GM21367 (cell line): ENCODE data around the gene RNF182.
"Not testable (repeated sequence)": the region's sequence is repeated elsewhere in the genome, so short reads cannot be mapped to it uniquely, and the experiment has no call there.

Source experiments
- ATAC-seq: cut with Tn5 transposase; IDR thresholded peaks from one replicate; pipeline ENCODE4 v1.9.1; 2021; ENCODE audit not compliant: unreplicated experiment

RNF182 gene

DNA sequence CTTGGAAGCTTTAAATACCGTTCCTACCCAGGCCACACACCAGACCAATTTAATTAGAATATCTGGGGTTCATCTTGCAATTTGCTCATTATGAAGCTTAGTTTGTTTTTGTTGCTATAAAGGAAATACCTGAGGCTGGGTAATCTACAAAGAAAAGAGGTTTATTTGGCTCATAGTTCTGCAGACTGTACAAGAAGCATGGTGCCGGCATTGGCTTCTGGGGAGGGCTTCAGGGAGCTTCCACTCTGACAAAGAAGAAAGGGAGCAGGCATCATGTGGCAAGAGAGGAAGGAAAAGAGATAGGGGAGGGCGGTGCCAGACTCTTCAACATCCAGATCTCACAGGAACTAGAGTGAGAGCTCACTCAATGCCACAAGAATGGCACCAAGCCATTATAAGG is 73.6 kb downstream of the RNF182 start:
- ATAC-seq: no peak

DNA sequence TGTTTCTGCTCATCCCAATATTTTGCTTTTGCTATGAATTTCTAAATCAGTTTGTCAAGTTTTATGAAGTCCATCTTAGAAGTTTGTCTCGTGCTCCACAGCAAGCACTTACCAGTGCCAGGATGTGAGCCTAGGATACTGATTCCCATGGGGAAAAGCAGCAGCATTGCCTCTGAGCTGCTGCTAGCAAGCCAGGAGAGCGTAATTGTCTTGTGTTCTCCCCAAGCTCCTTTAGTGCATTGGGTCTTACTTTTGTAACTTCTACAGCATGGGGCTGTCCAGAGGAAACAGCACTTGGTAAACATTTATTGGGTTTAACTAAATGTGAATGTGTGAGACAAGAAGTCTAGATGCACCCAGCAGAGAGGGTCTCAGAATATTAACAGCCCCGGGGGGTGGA is 76.1 kb downstream of the RNF182 start:
- no peak for ATAC-seq

DNA sequence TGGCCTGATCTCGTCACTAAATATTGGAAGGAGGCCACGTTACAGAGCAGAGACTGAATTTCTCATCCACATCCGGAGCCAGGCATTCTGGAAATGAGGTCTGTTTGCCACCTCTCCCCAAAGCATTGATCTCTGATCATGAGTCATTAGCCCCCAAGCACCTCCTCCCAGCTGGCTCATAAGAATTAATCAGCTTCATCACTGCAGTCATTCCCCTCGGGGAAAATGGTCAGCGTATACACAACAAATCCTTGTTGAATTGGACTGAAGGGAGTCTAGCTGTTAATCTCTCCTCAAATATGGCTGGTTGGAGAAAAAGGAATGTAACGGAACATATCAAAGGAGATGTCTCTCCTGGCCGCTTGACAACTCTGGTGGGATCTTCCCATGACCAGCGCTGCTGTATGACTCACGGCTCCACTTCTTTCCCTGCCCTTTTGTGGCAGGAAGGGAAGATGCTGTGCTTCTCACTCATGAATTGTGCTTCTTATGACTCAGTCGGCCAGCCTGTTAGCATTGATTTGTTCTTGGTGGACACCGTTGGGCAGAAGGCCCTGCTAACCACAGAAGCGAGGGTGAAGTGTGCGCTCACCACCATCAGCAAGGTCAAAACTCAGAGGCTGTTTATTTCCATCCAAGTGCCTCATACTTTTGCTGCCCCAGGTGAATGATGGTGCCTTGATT is 76.7 kb downstream of the RNF182 start:
- no peak for ATAC-seq

DNA sequence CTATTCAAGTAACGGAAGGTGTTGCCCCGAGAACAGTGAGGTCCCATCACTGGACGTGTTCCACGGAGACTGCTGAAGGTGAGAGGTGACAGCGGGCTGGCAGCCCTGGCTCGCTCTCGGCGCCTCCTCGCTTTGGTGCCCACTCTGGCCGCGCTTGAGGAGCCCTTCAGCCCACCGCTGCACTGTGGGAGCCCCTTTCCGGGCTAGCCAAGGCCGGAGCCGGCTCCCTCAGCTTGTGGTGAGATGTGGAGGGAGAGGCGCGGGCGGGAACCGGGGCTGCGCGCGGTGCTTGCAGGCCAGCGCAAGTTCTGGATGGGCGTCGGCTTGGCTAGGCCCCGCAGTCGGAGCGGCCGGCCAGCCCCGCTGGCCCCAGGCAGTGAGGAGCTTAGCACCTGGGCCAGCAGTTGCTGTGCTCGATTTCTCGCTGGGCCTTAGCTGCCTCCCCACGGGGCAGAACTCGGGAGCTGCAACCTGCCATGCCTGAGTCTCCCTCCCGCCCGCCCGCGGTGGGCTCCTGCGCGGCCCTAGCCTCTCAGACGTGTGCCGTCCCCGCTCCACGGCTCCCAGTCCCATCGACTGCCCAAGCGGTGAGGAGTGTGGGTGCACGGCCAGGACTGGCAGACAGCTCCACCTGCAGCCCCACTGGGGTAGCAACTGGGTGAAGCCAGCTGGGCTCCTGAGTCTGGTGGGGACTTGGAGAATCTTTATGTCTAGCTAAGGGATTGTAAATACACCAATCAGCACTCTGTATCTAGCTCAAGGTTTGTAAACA is 77.6 kb downstream of the RNF182 start:
- no peak for ATAC-seq

DNA sequence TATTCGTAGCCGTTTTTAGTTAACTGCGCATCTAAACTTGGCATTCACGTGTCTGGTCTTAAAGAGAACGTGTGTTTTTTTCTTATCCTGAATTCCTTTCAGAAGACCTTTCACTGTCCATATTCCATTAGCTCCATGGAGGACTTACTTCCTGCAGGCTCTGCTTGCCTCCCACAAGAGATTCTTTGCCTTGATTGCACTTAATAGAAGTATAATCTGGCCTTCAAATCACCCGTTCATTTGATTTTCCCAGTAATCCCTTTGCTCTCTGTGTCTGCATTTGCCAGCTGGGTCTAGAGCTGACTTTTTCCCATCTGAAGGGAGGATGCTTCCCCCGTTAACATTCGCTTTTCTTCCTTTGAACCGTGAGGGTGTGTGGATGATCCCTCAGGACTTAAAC is 79.5 kb downstream of the RNF182 start:
- ATAC-seq: no peak

DNA sequence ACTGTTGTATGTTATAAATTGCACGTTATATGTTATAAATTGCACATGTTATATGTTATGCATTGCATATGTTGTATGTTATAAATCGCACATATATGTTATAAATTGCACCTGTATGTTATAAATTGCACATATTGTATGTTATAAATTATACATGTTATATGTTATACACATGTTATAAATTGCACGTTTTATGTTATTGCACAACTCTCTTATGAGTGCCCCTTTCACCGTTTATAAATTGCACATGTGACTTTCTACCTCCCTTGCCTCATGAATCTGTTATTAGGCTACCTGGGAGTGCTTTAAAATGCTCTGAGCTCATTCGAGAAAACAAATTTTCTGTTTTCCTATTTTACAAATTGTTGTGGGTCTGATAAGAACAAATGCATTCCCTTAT is 84.1 kb downstream of the RNF182 start:
- no peak for ATAC-seq

DNA sequence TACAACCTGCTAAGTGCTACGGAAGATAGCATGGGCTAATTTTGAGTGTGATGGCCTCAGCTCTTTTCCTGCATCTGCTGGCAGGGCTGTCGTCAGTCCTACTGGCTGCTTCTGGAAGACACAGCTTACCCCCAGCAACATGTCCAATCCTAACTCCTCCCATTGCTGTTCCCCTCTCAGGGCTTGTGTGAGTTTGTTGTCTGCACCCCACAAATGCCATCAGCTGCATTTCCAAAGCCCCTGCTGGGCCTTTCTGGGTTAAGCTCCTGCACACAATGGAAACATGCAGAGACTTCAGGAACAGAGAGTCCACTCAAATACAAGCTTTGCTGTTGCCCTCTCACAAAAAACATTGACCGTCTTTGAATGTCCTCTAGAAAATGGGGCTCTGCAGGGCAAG is 84.7 kb downstream of the RNF182 start:
- ATAC-seq: no peak

DNA sequence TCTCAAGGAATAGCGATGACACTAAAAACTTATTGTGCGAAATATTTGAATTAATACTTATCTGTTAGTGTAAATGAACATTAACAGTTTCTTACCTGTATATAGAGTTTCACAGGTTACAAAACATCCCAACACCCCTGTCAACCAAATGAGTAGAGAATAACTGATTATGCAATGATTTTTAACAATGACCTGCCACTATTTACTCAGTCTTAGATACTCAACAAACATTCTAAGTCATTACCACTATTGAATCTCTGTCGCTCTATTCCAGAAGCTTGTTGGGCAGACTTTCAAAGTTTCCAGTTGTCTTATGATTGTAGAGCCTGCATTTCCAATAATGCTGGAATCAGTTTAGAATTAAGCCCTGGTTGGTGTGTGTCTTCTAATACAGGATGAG is 85.5 kb downstream of the RNF182 start:
- no peak for ATAC-seq

DNA sequence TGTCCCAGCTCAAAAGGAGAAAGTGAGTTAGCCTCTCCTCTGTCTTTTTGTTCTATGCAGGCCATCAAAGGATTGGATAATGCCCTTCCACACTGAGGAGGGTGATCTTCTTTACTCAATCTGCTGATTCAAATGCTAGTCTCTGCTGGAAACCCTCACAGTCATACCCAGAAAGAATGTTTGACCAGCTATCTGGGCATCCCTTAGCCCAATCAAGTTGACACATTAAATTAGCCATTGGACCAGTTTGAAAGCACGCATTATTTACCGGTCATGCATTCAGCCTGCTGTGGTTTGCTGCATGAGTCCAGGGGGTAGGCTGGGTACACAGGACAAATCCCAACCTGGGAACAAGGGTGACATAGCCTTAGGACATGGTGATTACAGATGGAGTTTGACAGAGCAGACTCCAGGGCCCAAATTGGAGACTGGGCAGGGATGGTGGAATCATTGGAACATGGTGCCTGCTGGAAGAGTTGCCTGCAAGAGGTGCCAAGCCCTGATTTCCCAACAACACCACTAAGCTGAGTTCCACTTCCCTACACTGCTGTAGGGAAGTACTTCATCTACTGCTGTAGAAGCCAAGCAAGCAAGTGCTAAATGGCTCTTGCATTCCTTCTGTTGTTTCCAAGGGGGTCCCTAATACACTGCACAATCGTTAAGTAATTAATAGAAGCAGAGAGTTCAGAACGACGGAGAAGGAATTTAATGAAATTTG is 87.7 kb downstream of the RNF182 start:
- ATAC-seq: no peak

DNA sequence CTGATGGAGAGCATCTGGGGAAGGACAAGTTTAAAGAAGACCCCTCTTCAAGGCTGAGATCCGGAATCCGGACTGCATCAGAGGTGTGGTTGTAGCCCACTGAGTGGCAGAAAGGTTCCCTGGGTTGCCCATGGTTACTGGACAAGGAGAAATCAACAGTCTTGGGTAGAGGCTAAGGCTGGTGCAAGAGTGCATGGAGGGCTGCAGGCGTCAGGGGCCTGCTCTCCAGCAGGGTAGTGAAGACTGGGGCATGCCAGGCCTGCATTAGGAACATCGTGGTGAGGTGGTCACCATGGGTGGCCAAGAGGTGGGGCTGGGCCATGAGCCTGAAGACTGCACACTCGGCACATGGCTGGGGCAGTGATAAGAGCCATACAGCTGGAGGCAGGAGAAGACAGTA is 91.2 kb downstream of the RNF182 start:
- no peak for ATAC-seq

DNA sequence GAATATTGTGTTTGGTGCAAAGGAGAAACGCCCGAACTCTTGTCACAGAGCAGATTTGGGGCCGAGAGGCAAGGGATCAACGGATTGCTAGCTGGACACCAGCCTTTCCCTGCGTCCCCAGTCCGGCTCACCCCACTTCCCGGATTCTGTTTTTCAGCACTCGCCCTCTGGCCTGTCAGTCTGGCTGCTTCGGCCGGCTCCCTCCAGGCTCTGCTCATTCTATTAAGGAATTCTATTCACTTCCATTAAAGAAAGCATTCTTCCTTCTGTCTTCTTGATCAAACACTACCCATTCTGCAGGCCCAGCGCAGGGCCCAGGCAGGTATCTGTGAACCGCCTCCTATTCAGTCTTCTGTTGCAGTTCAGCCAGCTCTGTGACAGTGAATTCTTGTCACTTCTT is 91.7 kb downstream of the RNF182 start:
- no peak for ATAC-seq

DNA sequence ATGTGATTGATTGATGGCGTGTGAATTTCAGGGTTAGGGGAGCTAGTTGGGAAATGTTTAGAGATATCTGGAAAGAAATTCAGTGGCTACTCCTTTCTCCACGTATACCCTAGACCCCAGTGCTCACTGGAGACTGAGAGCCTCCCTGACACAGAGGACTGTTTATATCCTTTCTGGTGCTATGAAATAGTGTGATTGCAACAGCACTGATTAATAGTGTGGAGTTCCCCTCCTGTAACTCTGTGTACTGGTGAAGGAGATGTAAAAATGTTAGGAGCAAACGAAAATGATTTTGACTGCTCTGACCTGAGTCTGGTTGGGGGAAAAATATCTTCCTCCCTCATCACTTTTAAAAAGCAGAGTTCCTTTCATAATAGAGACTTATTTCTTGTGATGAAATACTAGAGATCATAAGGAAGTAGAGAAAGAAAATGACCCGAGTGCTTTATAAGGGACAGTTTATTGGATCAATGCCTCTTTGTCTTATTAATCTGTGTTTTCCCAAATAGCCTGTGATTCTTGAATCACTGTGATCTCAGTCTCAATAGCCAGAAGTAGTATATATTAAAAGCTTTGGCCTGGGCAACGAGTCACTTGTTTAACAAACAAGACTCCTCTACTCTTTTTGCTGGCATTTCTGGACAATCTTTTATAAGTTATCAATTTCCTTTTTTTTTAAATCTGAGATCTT is 92.3 kb downstream of the RNF182 start:
- no peak for ATAC-seq

DNA sequence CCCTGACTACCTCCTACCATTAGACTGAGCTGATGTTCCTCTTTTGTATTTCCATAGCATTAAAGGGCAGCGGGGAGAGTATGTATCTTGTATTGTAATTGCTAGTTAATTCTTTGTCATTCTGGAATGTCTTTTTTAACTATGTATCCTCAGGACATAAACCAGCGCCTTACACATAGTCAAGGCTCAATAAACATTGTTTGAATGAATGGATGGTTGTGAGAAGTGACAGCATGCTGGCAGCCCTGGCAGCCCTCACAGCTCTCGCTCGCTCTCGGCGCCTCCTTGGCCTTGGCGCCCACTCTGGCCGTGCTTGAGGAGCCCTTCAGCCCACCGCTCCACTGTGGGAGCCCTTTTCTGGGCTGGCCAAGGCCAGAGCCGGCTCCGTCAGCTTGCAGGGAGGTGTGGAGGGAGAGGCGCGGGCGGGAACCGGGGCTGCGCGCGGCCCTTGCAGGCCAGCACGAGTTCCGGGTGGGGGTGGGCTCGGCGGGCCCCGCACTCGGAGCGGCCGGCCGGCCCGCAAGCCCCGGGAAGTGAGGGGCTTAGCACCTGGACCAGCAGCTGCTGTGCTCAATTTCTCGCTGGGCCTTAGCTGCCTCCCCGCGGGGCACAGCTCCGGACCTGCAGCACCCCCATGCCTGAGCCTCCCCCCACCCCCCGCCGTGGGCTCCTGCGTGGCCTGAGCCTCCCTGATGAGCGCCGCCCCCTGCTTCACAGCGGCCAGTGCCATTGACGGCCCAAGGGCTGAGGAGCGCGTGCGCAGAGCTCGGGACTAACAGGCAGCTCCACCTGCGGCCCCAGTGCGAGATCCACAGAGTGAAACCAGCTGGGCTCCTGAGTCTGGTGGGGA is 93.1 kb downstream of the RNF182 start:
- no peak for ATAC-seq

DNA sequence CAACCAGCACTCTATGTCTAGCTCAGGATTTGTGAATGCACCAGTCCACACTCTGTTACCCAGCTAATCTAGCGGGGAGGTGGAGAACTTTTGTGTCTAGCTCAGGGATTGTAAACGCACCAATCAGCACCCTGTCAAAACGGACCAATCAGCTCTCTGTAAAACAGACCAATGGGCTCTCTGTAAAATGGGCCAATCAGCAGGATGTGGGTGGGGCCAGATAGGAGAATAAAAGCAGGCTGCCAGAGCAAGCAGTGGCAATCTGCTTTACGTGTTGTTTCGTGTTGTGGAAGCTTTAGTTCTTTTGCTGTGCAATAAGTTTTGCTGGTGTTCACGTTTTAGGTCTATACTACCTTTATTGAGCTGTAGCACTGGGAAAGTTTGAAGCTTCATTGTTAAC is 93.8 kb downstream of the RNF182 start:
- ATAC-seq: not testable (repeated sequence)

DNA sequence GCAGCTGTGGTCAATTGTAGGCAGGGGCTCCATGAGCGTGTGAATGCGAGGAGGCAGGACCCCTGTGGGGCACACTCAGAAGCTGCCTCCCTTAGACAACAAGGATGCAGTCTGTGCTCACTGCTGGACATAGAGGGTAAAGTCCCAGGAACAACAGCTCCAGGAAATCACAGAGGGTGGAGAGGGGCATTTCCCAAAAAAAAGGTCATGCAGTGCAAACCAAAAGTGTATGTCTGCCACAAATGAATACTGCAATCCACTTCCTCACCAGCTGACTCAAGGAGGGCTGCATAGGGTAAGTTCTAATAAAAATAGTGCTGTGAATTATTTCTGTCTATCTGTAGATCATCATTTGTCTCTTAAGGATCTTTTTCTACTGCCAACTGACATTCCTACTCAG is 95.8 kb downstream of the RNF182 start:
- no peak for ATAC-seq

DNA sequence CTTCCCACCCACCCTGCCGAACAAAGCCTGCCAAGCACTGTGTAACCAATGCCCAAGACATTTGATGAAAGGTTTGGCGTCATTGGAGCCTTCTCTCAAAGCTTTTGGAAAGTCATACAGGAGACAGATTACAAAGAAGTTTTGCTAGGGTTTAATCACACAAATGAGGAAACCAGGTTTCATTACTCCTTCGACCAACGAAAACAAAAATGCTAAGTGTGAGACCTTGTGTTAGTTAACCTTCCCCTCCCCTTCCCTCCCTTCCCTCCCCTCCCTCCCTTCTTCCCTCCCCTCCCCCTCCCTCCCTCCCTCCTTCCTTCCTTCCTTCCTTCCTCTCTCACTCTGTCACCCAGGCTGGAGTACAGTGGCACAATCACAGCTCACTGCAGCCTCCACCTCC is 96.7 kb downstream of the RNF182 start:
- ATAC-seq: no peak

DNA sequence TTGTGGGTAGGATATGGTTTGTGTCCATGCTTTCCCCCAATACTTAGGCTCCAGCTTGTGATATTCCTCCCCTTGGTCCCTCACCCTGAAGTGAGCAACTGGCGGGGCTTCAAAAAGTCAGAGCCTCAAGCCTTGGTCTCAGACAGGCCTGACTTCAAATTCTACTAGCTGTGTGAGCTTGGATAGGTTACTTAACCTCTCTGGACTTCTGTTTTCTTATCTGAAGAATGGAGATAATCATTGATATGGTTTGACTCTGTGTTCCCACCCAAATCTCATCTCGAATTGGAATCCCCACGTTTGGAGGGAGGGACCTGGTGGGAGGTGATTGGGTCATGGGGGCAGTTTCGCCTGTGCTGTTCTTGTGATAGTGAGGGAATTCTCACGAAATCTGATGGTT is 97.9 kb downstream of the RNF182 start:
- ATAC-seq: no peak

DNA sequence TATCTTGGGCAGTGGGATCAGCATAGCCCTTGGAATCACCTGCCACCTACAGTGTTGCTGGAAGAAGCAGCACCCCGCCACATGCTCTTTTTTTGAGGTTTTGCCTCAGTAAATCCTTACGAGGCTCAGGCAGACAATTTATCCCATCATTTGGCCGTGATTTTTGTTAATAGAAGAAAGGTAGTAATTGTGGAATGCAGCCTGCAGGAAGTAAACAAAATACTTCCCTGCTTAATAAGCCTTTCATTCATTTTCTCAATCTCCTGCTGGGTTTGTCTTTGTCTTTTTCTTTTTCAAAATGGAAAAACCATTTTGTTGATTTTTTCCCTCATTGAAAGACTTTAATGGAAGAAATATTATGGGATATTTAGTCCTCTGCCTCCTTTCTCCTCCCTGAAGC is 99.1 kb downstream of the RNF182 start:
- ATAC-seq: no peak

DNA sequence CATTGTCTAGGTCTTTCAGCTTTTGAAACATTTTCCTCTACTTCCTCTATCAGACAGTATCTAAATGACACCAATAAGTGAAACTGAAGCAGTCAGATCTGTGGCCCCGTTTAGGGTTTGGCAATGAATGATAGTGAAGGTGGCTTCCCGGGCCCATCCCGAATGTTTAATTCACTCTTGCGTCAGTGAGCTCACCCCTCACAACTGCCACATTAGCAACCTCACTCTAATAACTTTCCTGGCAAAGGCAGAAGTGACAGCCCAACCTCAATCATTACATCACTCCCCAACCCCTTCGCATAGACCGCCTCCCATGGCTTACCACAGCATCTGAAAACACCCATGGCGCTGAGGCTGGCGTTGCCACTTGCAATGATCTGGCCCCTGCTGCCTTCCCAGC is 100.4 kb downstream of the RNF182 start:
- no peak for ATAC-seq

DNA sequence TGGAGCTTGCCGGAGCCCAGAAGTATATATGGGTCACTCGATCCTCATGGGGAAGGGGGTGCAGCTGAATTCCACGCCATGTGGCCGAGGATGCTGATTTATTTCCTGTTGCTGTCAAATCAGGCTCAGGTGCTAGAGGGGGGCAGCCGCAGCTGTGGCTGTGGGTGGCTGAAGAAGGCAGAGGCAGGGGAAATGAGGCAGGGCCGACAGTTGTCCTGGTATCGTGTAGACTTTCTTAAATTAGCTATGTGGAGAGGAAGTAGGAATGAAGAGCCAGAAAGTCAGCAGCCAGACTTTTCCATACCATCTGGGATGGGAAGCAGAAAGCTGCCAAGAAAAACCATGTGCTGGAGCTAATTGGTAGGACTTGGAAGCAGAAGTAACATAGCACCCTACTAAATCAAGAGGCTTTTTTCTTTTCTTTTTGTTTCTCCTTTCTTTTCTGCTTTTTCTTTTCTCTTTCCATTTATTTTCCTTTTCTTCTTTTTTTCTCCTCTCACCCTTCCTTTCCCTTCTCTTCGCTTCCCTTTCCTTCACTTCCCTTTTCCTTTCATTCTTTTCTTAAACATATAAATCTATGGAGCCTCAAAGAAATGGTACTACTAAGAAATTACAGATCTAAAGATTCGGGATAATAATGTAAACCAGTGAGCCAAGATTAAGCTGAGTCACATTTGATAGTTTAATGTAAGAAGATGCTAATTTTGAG is 102.2 kb downstream of the RNF182 start:
- no peak for ATAC-seq
